Fibroblast of lung (primary cell): ENCODE data around the gene PODXL2. TPM values are rescaled to one million over a fixed set of nuclear protein-coding genes. Genes with fewer than 3 reads are reported as not detected.

Source experiments
- DNase-seq, 2 donors: peaks; one replicate each; pipeline versions ENCODE4 v3.0.0 to v3.0.0-alpha.2; 2010; ENCODE audit warnings: low read depth in 2 of 2
- H2AFZ ChIP-seq: 2 replicates; pipeline ENCODE4 v1.5.1; 2012; ENCODE audit warnings: low read length, control low read depth, inconsistent platforms
- H3K27ac ChIP-seq: 2 replicates; pipeline ENCODE4 v1.5.1; 2011; ENCODE audit warnings: low read length, control low read depth; ENCODE audit not compliant: insufficient read depth
- H3K27me3 ChIP-seq: 2 replicates; pipeline ENCODE4 v1.5.1; 2011; ENCODE audit warnings: mild to moderate bottlenecking, low read length; ENCODE audit not compliant: control insufficient read depth, insufficient read depth
- H3K36me3 ChIP-seq: 2 replicates; pipeline ENCODE4 v1.5.1; 2011; ENCODE audit warnings: low read length; ENCODE audit not compliant: control insufficient read depth, insufficient read depth
- H3K4me1 ChIP-seq: 2 replicates; pipeline ENCODE4 v1.5.1; 2011; ENCODE audit warnings: low read length; ENCODE audit not compliant: control insufficient read depth, insufficient read depth; ENCODE audit errors: extremely low read depth
- H3K4me2 ChIP-seq: 2 replicates; pipeline ENCODE4 v1.5.1; 2011; ENCODE audit warnings: low read length, control low read depth; ENCODE audit not compliant: insufficient read depth; ENCODE audit errors: extremely low read depth
- H3K4me3 ChIP-seq, 4 experiments: fragments of 200-600 bp in 1 of 4; sonication (generic) in 1 of 4; replicated peaks in 1 of 4; 2 replicates each; pipeline ENCODE4 v1.5.1; 2011 to 2016; ENCODE audit warnings: low read length in 4 of 4, low read depth in 3 of 4, mild to moderate bottlenecking in 3 of 4, control low read depth in 2 of 4, inconsistent platforms in 1 of 4, mixed read lengths in 1 of 4; ENCODE audit not compliant: insufficient read depth in 1 of 4; ENCODE audit errors: control extremely low read depth in 1 of 4
- H3K79me2 ChIP-seq: 2 replicates; pipeline ENCODE4 v1.5.1; 2012; ENCODE audit warnings: mild to moderate bottlenecking, low read length, inconsistent platforms; ENCODE audit not compliant: control insufficient read depth, insufficient read depth
- H3K9ac ChIP-seq: 2 replicates; pipeline ENCODE4 v1.5.1; 2011; ENCODE audit warnings: mild to moderate bottlenecking, low read length, control low read depth; ENCODE audit not compliant: insufficient read depth
- H3K9me3 ChIP-seq: 2 replicates; pipeline ENCODE4 v1.5.1; 2012; ENCODE audit warnings: low read depth, low read length; ENCODE audit not compliant: control insufficient read depth, insufficient read depth
- H4K20me1 ChIP-seq: 2 replicates; pipeline ENCODE4 v1.5.1; 2011; ENCODE audit warnings: low read length; ENCODE audit not compliant: control insufficient read depth, insufficient read depth; ENCODE audit errors: extremely low read depth
- EZH2 ChIP-seq: IDR thresholded peaks from 2 replicates; pipeline ENCODE4 v1.5.1; 2012; ENCODE audit warnings: low read length, control low read depth, mild to moderate bottlenecking; ENCODE audit errors: missing control alignments
- polyA plus RNA-seq, 2 donors: library from polyadenylated mRNA; depleted of rRNA in 1 of 2; stranded (reverse) in 1 of 2; unstranded in 1 of 2; fragments of >200 nt; gene quantifications; 2 replicates each; pipeline ENCODE4 v1.2.1, GENCODE V29; 2011 to 2012; ENCODE audit warnings: missing spikeins in 1 of 2
- total RNA-seq: library from RNA; depleted of rRNA; stranded (reverse); fragments of >200 nt; gene quantifications from 2 replicates; pipeline ENCODE4 v1.2.1, GENCODE V29; 2014
- TF ChIP-seq, protein P1 (sequence below), 2 donors: IDR thresholded peaks in 1 of 2; conservative IDR thresholded peaks in 1 of 2; 1 replicate in 1 of 2; 2 replicates in 1 of 2; pipeline ENCODE4 v1.5.1; 2011 to 2012; ENCODE audit warnings: low read length in 2 of 2, control low read depth in 1 of 2, inconsistent platforms in 1 of 2, low read depth in 1 of 2, mild to moderate bottlenecking in 1 of 2

Gene PODXL2
- total and polyA plus RNA-seq, 2 donors (not counting 1 experiment from before 2014, with no cell fraction given): 0.50 to 0.98 TPM

DNA sequence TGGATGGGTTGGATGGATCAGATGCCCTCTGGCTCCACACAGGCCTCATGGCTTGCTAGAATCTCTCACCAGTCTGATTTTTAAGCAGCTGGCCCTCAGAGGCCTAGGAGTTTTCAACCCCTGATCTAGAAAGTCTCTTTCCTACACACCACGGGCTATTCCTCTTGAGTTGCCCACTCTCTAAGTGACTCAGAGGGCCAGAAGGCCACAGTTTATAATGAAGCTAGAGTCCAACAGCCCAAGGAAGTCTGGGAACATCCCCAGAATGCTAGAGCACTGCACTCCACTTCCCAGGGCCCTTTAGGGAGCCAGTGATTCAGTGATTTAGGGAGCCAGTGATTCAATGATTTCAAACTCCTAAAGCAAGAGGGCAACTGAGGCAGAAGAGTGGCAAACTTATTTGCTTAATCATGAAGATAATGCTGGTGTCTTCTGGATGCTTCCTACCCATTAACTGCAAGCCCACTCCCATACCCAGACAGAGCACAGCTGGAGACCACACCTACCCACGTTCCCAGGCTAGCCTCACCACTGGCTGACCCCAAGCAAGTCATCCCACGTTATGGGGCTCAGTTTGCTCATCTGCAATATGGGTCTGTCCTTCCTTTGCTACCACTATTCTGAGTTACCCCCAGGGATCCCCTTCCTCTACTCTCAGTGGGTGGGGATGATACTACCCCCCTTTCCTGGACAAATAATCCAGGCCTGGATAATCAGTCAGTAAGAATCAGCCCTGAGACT is 80.5 kb downstream of the PODXL2 start:
- H3K27ac ChIP-seq: no peak overlapping the region
- DNase-seq: peak; percentile 31 to 39
- H3K79me2 ChIP-seq: no peaks in the 10 kb centered on the region
- TF ChIP-seq EZH2: no peak
- TF ChIP-seq, protein P1, sequence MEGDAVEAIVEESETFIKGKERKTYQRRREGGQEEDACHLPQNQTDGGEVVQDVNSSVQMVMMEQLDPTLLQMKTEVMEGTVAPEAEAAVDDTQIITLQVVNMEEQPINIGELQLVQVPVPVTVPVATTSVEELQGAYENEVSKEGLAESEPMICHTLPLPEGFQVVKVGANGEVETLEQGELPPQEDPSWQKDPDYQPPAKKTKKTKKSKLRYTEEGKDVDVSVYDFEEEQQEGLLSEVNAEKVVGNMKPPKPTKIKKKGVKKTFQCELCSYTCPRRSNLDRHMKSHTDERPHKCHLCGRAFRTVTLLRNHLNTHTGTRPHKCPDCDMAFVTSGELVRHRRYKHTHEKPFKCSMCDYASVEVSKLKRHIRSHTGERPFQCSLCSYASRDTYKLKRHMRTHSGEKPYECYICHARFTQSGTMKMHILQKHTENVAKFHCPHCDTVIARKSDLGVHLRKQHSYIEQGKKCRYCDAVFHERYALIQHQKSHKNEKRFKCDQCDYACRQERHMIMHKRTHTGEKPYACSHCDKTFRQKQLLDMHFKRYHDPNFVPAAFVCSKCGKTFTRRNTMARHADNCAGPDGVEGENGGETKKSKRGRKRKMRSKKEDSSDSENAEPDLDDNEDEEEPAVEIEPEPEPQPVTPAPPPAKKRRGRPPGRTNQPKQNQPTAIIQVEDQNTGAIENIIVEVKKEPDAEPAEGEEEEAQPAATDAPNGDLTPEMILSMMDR (conservative IDR thresholded peaks at IDR 0.05 in 1 of 2, IDR thresholded peaks at IDR 0.05 in 1 of 2; ENCODE audit: low read depth in 1 of 2, low read length in 2 of 2): no peak
- no peak overlapping the region for H3K4me2 ChIP-seq
- no peak overlapping the region for H3K4me3 ChIP-seq
- H4K20me1 ChIP-seq: no peaks in the 10 kb centered on the region
- H3K36me3 ChIP-seq: peaks cover 5% of the 10 kb centered on the region
- H3K4me1 ChIP-seq: no peaks in the 10 kb centered on the region
- no peaks in the 10 kb centered on the region for H3K27me3 ChIP-seq
- no peaks in the 10 kb centered on the region for H3K9me3 ChIP-seq
- H3K9ac ChIP-seq: no peak overlapping the region
- no peak overlapping the region for H2AFZ ChIP-seq

DNA sequence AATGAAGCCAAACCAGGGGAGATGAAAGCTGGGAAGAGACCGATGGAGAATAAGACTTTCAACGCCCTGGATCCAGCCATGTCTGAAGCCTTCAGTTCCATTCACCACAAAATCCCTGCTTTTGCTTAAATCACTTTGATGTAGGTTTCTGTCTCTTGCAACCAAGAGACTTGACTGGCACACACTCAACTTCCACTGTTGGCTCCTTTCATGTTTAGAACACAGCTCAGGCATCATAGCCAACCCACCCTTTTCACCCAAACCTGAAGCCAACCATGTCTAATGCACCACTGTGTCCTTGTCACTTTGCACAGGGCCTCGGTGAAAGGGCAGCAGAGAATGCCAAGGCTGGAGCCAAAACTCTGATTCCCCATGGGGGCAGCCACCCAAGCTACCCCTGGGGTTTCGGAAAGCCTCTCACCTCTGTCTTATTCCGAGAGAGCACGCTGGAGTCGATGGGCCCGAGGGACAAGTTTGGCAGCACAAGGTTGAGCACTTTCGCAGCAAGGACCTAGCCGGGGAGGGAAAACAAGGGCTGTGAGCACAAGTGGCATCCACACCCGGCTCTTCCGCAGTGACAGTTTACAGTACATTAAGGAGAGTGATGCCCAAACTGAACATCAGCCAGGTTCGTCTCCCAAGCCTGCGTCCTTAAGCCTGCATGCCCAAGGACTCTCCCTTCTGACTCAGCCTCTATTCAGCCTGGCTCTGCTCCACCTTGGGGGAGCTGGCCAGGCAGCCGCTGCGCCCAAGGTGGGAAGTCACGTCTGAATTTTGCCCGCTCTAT is 81.4 kb downstream of the PODXL2 start:
- no peaks in the 10 kb centered on the region for H4K20me1 ChIP-seq
- H3K4me2 ChIP-seq: no peak overlapping the region
- H3K4me3 ChIP-seq: no peak overlapping the region
- H3K27ac ChIP-seq: no peak overlapping the region
- no peaks in the 10 kb centered on the region for H3K4me1 ChIP-seq
- H2AFZ ChIP-seq: no peak overlapping the region
- H3K79me2 ChIP-seq: no peaks in the 10 kb centered on the region
- peaks cover 6% of the 10 kb centered on the region for H3K36me3 ChIP-seq
- H3K27me3 ChIP-seq: no peaks in the 10 kb centered on the region
- DNase-seq: peak in 1 of 2 donors; percentile 48
- TF ChIP-seq, protein P1 (conservative IDR thresholded peaks at IDR 0.05 in 1 of 2, IDR thresholded peaks at IDR 0.05 in 1 of 2; ENCODE audit: low read depth in 1 of 2, low read length in 2 of 2): no peak
- no peak for TF ChIP-seq EZH2
- H3K9ac ChIP-seq: no peak overlapping the region
- no peaks in the 10 kb centered on the region for H3K9me3 ChIP-seq

DNA sequence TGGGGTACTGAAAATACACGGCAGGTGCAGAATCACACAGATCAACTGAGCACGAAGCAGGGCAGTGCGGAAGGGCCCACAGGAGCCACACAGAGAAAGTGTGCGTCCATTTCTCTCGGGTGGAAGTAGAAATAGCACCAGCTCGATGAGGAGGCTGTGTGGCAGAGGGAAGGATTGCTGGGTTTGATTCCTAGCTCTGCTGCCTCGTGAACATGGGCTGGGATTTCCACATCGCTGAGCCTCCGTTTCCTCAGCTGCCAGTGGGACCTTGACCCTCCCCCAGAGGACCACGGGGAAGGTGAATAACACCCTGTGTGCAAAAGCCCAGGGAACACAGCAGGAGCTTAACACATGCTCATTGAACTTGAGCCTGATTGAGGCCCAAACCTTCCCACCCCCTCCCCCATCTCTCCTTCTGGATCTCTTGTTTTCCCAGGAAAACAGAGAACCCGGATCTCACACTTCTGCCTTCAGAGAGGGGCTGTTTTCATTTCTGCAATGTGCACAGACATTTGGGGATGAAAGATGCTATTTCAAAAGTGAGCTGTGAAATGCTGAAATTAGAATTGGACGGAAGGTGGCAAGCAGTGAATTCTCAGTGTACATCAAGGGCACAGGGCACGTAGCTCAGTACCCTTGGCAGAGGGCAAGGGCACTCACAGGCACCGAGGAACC is 82.2 kb downstream of the PODXL2 start:
- Histone ChIP-seq H2AFZ (no peak overlapping the region), H3K9me3 (no peaks in the 10 kb centered on the region), H3K4me3 (no peak overlapping the region), H3K36me3 (peaks cover 6% of the 10 kb centered on the region), H3K4me2 (no peak overlapping the region), H3K9ac (no peak overlapping the region), H3K27me3 (no peaks in the 10 kb centered on the region), H4K20me1 (no peaks in the 10 kb centered on the region), H3K4me1 (no peaks in the 10 kb centered on the region), H3K79me2 (no peaks in the 10 kb centered on the region), H3K27ac (no peak overlapping the region)
- TF ChIP-seq, protein P1 (conservative IDR thresholded peaks at IDR 0.05 in 1 of 2, IDR thresholded peaks at IDR 0.05 in 1 of 2; ENCODE audit: low read depth in 1 of 2, low read length in 2 of 2): no peak
- no peak for TF ChIP-seq EZH2
- DNase-seq: no peak
